Tibial nerve (tissue), 4 donors: ENCODE results near the gene TRIM67. TPM values are rescaled to one million over a fixed set of nuclear protein-coding genes. Genes with fewer than 3 reads are reported as not detected.

Experiments used
- DNase-seq, 2 donors: peaks; one replicate each; pipeline ENCODE4 v3.0.0-alpha.2; 2019; ENCODE audit warnings: low spot score in 2 of 2
- H3K27ac ChIP-seq, 4 donors: fragments of 200-600 bp; sonication (generic) in 3 of 4; one replicate each; pipeline ENCODE4 v1.5.1; 2017 to 2019; ENCODE audit warnings: mild to moderate bottlenecking in 1 of 4
- H3K27me3 ChIP-seq, 2 donors: fragments of 200-600 bp; sonication (generic) in 1 of 2; one replicate each; pipeline versions ENCODE4 v1.5.1 to v1.6.0; 2017 to 2019
- H3K36me3 ChIP-seq, 3 donors: fragments of 200-600 bp; sonication (generic); one replicate each; pipeline ENCODE4 v1.5.1; 2018 to 2019
- H3K4me1 ChIP-seq, 4 donors: fragments of 200-600 bp; sonication (generic) in 3 of 4; one replicate each; pipeline ENCODE4 v1.5.1; 2017 to 2019
- H3K4me3 ChIP-seq, 4 donors: fragments of 200-600 bp; sonication (generic) in 3 of 4; one replicate each; pipeline ENCODE4 v1.5.1; 2017 to 2019; ENCODE audit warnings: mild to moderate bottlenecking in 1 of 4, moderate library complexity in 1 of 4
- H3K9me3 ChIP-seq, 4 donors: fragments of 200-600 bp; sonication (generic) in 3 of 4; one replicate each; pipeline ENCODE4 v1.5.1; 2017 to 2019
- CTCF ChIP-seq, 5 experiments: fragments of 200-600 bp in 3 of 5; fragments of 450-650 bp in 2 of 5; sonication (generic) in 3 of 5; IDR thresholded peaks; one replicate each; pipeline ENCODE4 v1.5.1; 2016 to 2019; ENCODE audit warnings: antibody characterized with exemption in 5 of 5, mild to moderate bottlenecking in 3 of 5, moderate library complexity in 2 of 5
- EP300 ChIP-seq, 2 donors: sonication (generic); formaldehyde crosslinking; IDR thresholded peaks; one replicate each; pipeline ENCODE4 v1.6.1; 2017; ENCODE audit warnings: antibody characterized with exemption in 2 of 2, mild to moderate bottlenecking in 1 of 2
- POLR2A ChIP-seq, 2 donors: fragments of 450-650 bp; IDR thresholded peaks; one replicate each; pipeline ENCODE4 v1.6.1; 2017; ENCODE audit warnings: antibody characterized with exemption in 2 of 2, mild to moderate bottlenecking in 2 of 2, moderate library complexity in 2 of 2
- whole genome bisulfite sequencing, 2 donors: methylation state at CpG; one replicate each; pipeline ENCODE4 v1.1.5; 2018; 5-methylcytosine and 5-hydroxymethylcytosine counted together
- total RNA-seq, 4 donors: library from RNA; depleted of rRNA; stranded (reverse); fragments of >200 nt; gene quantifications; one replicate each; pipeline ENCODE4 v1.1.0, GENCODE V29; 2016

TRIM67 gene
- total RNA-seq, 4 donors from 2014 or later: 0.30 TPM; not detected in 3

DNA sequence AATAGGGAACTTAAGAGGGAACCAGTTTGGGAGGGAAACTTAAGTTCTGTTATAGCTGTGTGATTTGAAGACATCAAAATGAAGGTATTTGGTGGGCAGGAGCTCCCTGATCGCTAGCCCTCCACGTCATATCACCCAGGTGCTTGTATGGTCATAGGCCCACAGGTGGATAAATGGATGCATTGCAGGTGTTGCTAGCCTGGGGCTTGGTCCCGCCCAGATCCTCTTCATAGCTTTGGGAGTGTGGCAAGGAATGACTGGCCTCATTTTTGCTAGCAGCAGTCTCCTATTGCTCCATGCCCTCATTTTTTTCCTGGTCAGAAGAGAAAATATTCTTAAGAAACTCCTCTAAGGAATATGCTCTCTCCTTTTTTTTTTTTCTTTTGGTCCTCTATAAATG lies 90.5 kb downstream of the TRIM67 start:
- TF ChIP-seq CTCF (IDR thresholded peaks at IDR 0.05) (no peak), EP300 (IDR thresholded peaks at IDR 0.05) (no peak)
- peaks cover 0 to 71% (median 3%) of the 10 kb centered on the region in 3 donors for H3K36me3 ChIP-seq
- no peak overlapping the region for H3K27ac ChIP-seq
- H3K4me3 ChIP-seq: no peak overlapping the region
- no peak for DNase-seq
- H3K4me1 ChIP-seq: no peaks in the 10 kb centered on the region
- H3K27me3 ChIP-seq: no peaks in the 10 kb centered on the region
- 95 to 96% methylated on average over 3 of the region's 3 CpGs for WGBS, 2 donors
- no peaks in the 10 kb centered on the region for H3K9me3 ChIP-seq

DNA sequence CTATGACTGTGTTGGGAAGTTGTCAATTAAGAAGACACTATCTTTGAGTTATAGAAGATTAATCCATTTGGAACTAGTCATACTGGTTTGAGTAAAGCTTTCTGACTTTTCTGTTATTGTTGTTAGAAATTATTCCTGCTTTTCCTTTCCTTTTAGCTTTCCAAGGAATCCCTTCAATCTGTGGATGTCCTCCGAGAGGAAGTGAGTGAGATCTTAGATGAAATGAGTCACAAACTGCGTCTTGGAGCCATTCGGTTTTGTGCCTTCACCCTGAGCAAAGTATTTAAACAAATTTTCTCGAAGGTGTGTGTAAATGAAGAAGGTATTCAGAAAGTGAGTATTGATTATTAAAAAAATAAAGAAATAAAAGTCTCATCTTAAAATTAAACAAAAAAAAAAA lies 98.5 kb downstream of the TRIM67 start:
- TF ChIP-seq CTCF (IDR thresholded peaks at IDR 0.05) (no peak), POLR2A (IDR thresholded peaks at IDR 0.05) (no peak), EP300 (IDR thresholded peaks at IDR 0.05) (no peak)
- H3K9me3 ChIP-seq: no peaks in the 10 kb centered on the region
- H3K4me3 ChIP-seq: no peak overlapping the region
- WGBS, 2 donors: 93% methylated on average over 4 of the region's 4 CpGs
- no peaks in the 10 kb centered on the region for H3K4me1 ChIP-seq
- H3K27ac ChIP-seq: no peak overlapping the region
- no peaks in the 10 kb centered on the region for H3K27me3 ChIP-seq
- DNase-seq: no peak
- H3K36me3 ChIP-seq: peaks cover 0 to 94% (median 21%) of the 10 kb centered on the region in 3 donors

GRCh38 chr1:231264642-231265041 lies 102.8 kb downstream of the TRIM67 start:
- 85 to 100% methylated on average over 1 of the region's 1 CpG for WGBS, 2 donors
- Histone ChIP-seq H3K4me1 (no peaks in the 10 kb centered on the region), H3K36me3 (peaks cover 0 to 94% (median 28%) of the 10 kb centered on the region in 3 donors), H3K27ac (no peak overlapping the region), H3K9me3 (no peaks in the 10 kb centered on the region), H3K27me3 (no peaks in the 10 kb centered on the region), H3K4me3 (no peak overlapping the region)
- no peak for DNase-seq
- TF ChIP-seq POLR2A (IDR thresholded peaks at IDR 0.05) (no peak), CTCF (IDR thresholded peaks at IDR 0.05) (no peak), EP300 (IDR thresholded peaks at IDR 0.05) (no peak)

- Histone ChIP-seq H3K36me3 (peaks cover 0 to 96% (median 28%) of the 10 kb centered on the region in 3 donors), H3K4me1 (no peaks in the 10 kb centered on the region), H3K9me3 (no peaks in the 10 kb centered on the region), H3K27me3 (no peaks in the 10 kb centered on the region), H3K27ac (no peak overlapping the region), H3K4me3 (no peak overlapping the region)
- DNase-seq: no peak
- 65 to 66% methylated on average over 3 of the region's 3 CpGs for WGBS, 2 donors
- TF ChIP-seq EP300 (IDR thresholded peaks at IDR 0.05) (no peak), POLR2A (IDR thresholded peaks at IDR 0.05) (no peak), CTCF (IDR thresholded peaks at IDR 0.05) (no peak)
Observed at GRCh38 chr1:231265379-231265778, 103.5 kb downstream of the TRIM67 start.

DNA sequence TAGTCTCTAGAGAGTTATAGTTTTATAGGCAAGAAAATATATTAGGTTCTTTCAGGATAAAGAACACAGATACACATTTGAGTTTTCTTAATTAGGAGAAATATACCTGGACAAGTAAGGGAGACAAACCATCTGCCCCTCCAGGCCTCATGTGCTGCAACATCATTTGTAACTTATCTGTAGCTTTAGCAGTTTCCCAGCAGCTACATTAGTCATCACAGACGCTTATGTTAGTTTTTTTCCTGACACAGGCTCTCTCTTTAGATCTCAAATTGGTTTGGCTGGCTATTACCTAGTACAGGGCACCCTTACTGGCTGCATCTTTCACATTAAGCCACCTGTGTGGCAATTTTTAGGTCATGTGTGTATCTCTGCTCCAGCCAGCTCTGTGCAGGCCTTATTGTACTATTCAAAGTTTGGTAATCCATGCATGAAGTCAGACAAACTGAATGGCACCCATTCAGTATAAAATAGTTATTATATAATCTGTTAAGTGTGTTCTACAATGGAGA lies 105.0 kb downstream of the TRIM67 start:
- no peak overlapping the region for H3K27ac ChIP-seq
- WGBS, 2 donors: 0 to 41% methylated on average over 1 of the region's 1 CpG

More for the DNA sequence above, 105.0 kb downstream of the TRIM67 start:
- peaks cover 0 to 96% (median 24%) of the 10 kb centered on the region in 3 donors for H3K36me3 ChIP-seq
- no peak overlapping the region for H3K4me3 ChIP-seq
- no peaks in the 10 kb centered on the region for H3K27me3 ChIP-seq
- H3K9me3 ChIP-seq: no peaks in the 10 kb centered on the region
- TF ChIP-seq EP300 (IDR thresholded peaks at IDR 0.05): no peak
- no peak for TF ChIP-seq POLR2A (IDR thresholded peaks at IDR 0.05)
- DNase-seq: no peak
- no peaks in the 10 kb centered on the region for H3K4me1 ChIP-seq

Other genes with a start within 250 kb of the TRIM67 start
- 10 to 100 TPM; 20.4 to 30.1 (median 25.6) TPM for gene TTC13, start 183.2 kb upstream of the TRIM67 start, total RNA-seq
- 10 to 100 TPM; 11.6 to 25.3 (median 14.6) TPM for gene ARV1, start 183.0 kb upstream of the TRIM67 start, total RNA-seq
- gene FAM89A, start 121.8 kb upstream of the TRIM67 start, total RNA-seq: 10 to 100 TPM; 11.1 to 63.0 (median 23.5) TPM
- gene GNPAT, start 79.2 kb downstream of the TRIM67 start, total RNA-seq: 10 to 100 TPM; 21.8 to 38.2 (median 33.3) TPM
- gene EXOC8, start 175.8 kb downstream of the TRIM67 start, total RNA-seq: 10 to 100 TPM; 12.6 to 15.7 (median 14.5) TPM
- 10 to 100 TPM; 12.1 to 33.4 (median 16.7) TPM for gene SPRTN, start 176.2 kb downstream of the TRIM67 start, total RNA-seq